C4-2B (cell line): Measurements from ENCODE around the gene FITM2.
"Not testable (repeated sequence)": the region's sequence is repeated elsewhere in the genome, so short reads cannot be mapped to it uniquely, and the experiment has no call there.

Experiments
- H3K27ac ChIP-seq: fragments of 450-650 bp; 2 replicates; pipeline ENCODE4 v1.5.1; 2017
- CTCF ChIP-seq: fragments of 450-650 bp; conservative IDR thresholded peaks from 2 replicates; pipeline ENCODE4 v1.5.1; 2017; ENCODE audit warnings: mild to moderate bottlenecking
- ZFX ChIP-seq: fragments of 450-650 bp; IDR thresholded peaks from 2 replicates; pipeline ENCODE4 v1.6.1; 2017

FITM2 gene

GRCh38 chr20:44355498-44356352, 44.7 kb upstream of the FITM2 start, which contains the start of gene HNF4A:
Gene HNF4A, plus strand, starts transcription at chr20:44355699. Its CDS starts 106 bp downstream, at chr20:44355805.
- TF ChIP-seq CTCF (no peak), ZFX (no peak)
- H3K27ac ChIP-seq: no peak within 1 kb of the TSS

- TF ChIP-seq CTCF: no peak
- TF ChIP-seq ZFX: no peak
- no peak overlapping the region for H3K27ac ChIP-seq
Measured at GRCh38 chr20:44354979-44355497, 44.0 kb upstream of the FITM2 start.

DNA sequence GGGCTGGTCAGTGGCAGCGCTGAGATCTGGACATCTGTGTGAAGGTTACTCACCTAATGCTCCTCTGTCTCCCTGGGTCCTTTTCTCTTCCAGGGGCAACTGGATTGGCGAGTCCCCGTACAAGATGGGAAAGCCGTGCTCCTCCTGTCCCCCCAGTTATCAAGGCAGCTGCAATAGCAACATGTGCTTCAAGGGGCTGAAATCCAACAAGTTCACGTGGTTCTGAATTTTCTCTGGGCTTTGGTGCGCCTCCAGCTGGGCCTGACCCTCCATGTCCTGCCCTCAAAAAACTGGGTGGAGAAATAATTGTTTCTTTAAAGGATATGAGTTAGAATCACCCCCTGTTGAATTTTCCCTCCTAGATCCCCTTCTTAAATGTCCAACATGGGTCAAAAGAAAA, 39.6 kb upstream of the FITM2 start:
- TF ChIP-seq ZFX (no peak), CTCF (no peak)
- H3K27ac ChIP-seq: no peak overlapping the region

GRCh38 chr20:44349349-44349748, 38.3 kb upstream of the FITM2 start:
- TF ChIP-seq CTCF (no peak), ZFX (no peak)
- no peak overlapping the region for H3K27ac ChIP-seq

DNA sequence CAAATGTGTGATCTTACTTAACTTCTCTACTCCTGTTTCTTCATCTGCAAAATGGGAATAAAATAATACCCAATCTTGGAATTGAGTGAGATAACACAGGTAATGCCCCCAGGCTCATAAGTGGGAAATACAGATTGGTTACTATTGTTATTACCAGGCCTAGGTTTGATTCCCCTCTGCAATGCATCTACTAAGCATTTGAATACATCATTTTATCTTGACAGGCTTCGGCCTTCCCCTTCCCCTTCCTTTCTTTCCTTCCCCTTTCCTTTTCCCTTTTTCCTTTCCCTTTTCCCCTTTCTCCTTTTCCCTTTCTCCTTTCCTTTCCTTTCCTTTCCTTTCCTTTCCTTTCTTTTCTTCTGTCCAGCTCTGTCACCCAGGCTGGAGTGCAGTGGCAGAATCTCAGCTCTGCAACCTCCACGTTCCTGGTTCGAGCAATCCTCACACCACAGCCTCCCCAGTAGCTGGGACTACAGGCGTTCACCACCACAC, 37.2 kb upstream of the FITM2 start:
- TF ChIP-seq ZFX: no peak
- TF ChIP-seq CTCF: no peak
- no peak overlapping the region for H3K27ac ChIP-seq

- not testable (repeated sequence) for H3K27ac ChIP-seq
Measured at GRCh38 chr20:44345941-44346340, 34.9 kb upstream of the FITM2 start.

- TF ChIP-seq ZFX (no peak), CTCF (no peak)
- no peak overlapping the region for H3K27ac ChIP-seq
Measured at GRCh38 chr20:44345147-44345546, 34.1 kb upstream of the FITM2 start.
